Liver (tissue), 3 donors: Measurements from ENCODE around the gene KRTAP4-9.

Source experiments
- RAD21 ChIP-seq, 2 donors: IDR thresholded peaks; 2 replicates each; pipeline ENCODE4 v1.6.1; 2016; ENCODE audit warnings: antibody characterized with exemption in 2 of 2, mild to moderate bottlenecking in 2 of 2
- SP1 ChIP-seq: IDR thresholded peaks from 2 replicates; pipeline ENCODE4 v1.6.1; 2018; ENCODE audit warnings: antibody characterized with exemption, mild to moderate bottlenecking
- YY1 ChIP-seq: IDR thresholded peaks from 2 replicates; pipeline ENCODE4 v1.6.1; 2016; ENCODE audit warnings: antibody characterized with exemption, mild to moderate bottlenecking
- TF ChIP-seq, protein P1 (sequence below): fragments of 150-350 bp; IDR thresholded peaks from 2 replicates; pipeline ENCODE4 v1.5.1; 2017; ENCODE audit warnings: improper control_type of control experiment, low read depth, low read length; ENCODE audit not compliant: missing input control
- TF ChIP-seq, protein P2 (sequence below): IDR thresholded peaks from 2 replicates; pipeline ENCODE4 v1.6.1; 2016; ENCODE audit warnings: antibody characterized with exemption
- TF ChIP-seq, protein P3 (sequence below): IDR thresholded peaks from 2 replicates; pipeline ENCODE4 v1.6.1; 2016; ENCODE audit warnings: antibody characterized with exemption
- donor health status: healthy.
- donor health status: healthy.

DNA sequence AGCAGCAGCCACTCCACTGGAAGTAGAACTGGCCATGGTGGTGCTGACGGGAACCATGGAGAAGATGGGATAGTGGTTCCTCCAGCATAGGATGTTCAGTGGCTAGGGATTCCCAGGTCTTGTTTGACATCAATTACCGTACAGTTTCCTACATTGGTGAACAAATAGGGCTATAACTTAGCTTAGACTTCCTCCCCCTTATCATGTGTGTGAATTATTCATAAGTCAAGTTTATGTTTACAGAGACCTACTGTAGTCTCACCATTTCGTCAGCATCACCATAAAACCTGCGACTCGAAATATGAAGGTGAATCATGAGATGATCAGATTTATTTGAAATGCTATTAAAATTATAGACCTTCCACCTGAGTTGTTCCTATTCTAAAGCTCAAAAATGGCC is 46.4 kb upstream of the KRTAP4-9 start:
- no peak for TF ChIP-seq RAD21 (IDR thresholded peaks at IDR 0.05)
- TF ChIP-seq, protein P1, sequence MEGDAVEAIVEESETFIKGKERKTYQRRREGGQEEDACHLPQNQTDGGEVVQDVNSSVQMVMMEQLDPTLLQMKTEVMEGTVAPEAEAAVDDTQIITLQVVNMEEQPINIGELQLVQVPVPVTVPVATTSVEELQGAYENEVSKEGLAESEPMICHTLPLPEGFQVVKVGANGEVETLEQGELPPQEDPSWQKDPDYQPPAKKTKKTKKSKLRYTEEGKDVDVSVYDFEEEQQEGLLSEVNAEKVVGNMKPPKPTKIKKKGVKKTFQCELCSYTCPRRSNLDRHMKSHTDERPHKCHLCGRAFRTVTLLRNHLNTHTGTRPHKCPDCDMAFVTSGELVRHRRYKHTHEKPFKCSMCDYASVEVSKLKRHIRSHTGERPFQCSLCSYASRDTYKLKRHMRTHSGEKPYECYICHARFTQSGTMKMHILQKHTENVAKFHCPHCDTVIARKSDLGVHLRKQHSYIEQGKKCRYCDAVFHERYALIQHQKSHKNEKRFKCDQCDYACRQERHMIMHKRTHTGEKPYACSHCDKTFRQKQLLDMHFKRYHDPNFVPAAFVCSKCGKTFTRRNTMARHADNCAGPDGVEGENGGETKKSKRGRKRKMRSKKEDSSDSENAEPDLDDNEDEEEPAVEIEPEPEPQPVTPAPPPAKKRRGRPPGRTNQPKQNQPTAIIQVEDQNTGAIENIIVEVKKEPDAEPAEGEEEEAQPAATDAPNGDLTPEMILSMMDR, result no peak
- TF ChIP-seq, protein P2, sequence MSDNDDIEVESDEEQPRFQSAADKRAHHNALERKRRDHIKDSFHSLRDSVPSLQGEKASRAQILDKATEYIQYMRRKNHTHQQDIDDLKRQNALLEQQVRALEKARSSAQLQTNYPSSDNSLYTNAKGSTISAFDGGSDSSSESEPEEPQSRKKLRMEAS, result no peak
- TF ChIP-seq, protein P3, sequence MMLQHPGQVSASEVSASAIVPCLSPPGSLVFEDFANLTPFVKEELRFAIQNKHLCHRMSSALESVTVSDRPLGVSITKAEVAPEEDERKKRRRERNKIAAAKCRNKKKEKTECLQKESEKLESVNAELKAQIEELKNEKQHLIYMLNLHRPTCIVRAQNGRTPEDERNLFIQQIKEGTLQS, result no peak
- no peak for TF ChIP-seq SP1
- no peak for TF ChIP-seq YY1
